Uterus (tissue), 2 donors: Measurements from ENCODE around the gene HIVEP1.

Experiments used
- POLR2A ChIP-seq, 2 donors: fragments of 450-650 bp; IDR thresholded peaks; one replicate each; pipeline ENCODE4 v1.6.1; 2016; ENCODE audit warnings: antibody characterized with exemption in 2 of 2, mild to moderate bottlenecking in 1 of 2, moderate library complexity in 1 of 2
- TF ChIP-seq, protein P1 (sequence below), 4 experiments: fragments of 200-600 bp in 2 of 4; fragments of 450-650 bp in 2 of 4; sonication (generic) in 2 of 4; IDR thresholded peaks; one replicate each; pipeline ENCODE4 v1.5.1; 2016 to 2019; ENCODE audit warnings: antibody characterized with exemption in 4 of 4, mild to moderate bottlenecking in 2 of 4, moderate library complexity in 1 of 4

DNA sequence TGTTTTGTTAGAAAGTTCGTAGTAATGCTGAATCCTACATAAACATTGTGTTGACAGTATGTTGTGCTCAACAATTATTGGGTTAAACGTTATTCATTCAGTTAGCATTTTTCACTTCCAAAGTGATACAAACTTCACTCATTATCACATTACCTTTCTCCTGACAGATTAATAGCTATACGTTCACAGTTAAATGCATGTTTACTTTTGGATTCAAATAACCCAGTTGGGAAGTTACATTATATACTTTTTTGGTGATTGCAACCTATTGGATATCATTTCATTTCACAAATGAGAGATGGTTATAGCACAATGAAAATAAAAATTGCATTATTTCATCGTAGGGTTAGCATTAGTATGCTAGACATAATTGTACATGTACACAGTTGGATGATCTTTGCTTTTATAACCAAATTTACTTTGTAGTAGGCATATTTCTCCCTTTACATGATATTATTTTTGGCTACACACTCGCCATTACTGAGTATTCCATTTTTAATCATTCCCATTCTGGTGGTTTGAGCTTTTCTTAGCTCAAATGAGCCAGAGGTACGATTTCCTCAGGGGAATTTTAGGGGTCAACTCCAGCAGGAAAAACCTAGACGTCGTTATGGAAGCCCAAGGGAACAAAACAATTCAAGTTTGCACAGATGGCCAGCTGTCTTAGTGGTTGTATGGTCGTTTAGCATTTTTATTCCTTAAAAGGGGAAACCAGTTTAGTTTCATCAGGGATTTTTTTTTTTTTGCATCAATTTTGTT is 2.1 kb upstream of the HIVEP1 start:
- TF ChIP-seq POLR2A (IDR thresholded peaks at IDR 0.05): no peak
- TF ChIP-seq, protein P1, sequence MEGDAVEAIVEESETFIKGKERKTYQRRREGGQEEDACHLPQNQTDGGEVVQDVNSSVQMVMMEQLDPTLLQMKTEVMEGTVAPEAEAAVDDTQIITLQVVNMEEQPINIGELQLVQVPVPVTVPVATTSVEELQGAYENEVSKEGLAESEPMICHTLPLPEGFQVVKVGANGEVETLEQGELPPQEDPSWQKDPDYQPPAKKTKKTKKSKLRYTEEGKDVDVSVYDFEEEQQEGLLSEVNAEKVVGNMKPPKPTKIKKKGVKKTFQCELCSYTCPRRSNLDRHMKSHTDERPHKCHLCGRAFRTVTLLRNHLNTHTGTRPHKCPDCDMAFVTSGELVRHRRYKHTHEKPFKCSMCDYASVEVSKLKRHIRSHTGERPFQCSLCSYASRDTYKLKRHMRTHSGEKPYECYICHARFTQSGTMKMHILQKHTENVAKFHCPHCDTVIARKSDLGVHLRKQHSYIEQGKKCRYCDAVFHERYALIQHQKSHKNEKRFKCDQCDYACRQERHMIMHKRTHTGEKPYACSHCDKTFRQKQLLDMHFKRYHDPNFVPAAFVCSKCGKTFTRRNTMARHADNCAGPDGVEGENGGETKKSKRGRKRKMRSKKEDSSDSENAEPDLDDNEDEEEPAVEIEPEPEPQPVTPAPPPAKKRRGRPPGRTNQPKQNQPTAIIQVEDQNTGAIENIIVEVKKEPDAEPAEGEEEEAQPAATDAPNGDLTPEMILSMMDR (IDR thresholded peaks at IDR 0.05): no peak
